ENCODE results near the gene C15orf61.

C15orf61 gene

GRCh38 chr15:67521029-67521782 is at the start of gene C15orf61:
C15orf61 (plus strand) TSS chr15:67521131; CDS start chr15:67521249, 118 bp downstream.
- DNase-seq = peak; percentile 87

- no peak for DNase-seq
Measured at GRCh38 chr15:67472957-67473356, 48.0 kb upstream of the C15orf61 start.

- DNase-seq = no peak
Measured at GRCh38 chr15:67474405-67475110, 46.4 kb upstream of the C15orf61 start.

GRCh38 chr15:67479781-67480505 is 41.0 kb upstream of the C15orf61 start:
- no peak for DNase-seq

GRCh38 chr15:67480741-67481140 is 40.2 kb upstream of the C15orf61 start:
- DNase-seq = no peak

GRCh38 chr15:67481680-67482079 is 39.3 kb upstream of the C15orf61 start:
- no peak for DNase-seq

- DNase-seq = no peak
Measured at GRCh38 chr15:67495585-67495984, 25.3 kb upstream of the C15orf61 start.

- DNase-seq = no peak
Measured at GRCh38 chr15:67501177-67501835, 19.6 kb upstream of the C15orf61 start.

- no peak for DNase-seq
Measured at GRCh38 chr15:67501836-67502461, 19.0 kb upstream of the C15orf61 start.

- no peak for DNase-seq
Measured at GRCh38 chr15:67504056-67504455, 16.9 kb upstream of the C15orf61 start.

- DNase-seq = no peak
Measured at GRCh38 chr15:67504796-67505195, 16.1 kb upstream of the C15orf61 start.

- no peak for DNase-seq
Measured at GRCh38 chr15:67505675-67506572, 15.0 kb upstream of the C15orf61 start.

GRCh38 chr15:67506775-67507747 is 13.9 kb upstream of the C15orf61 start:
- no peak for DNase-seq

GRCh38 chr15:67508407-67508806 is 12.5 kb upstream of the C15orf61 start:
- no peak for DNase-seq

- DNase-seq = no peak
Measured at GRCh38 chr15:67509918-67510317, 11.0 kb upstream of the C15orf61 start.

GRCh38 chr15:67510597-67511190 is 10.2 kb upstream of the C15orf61 start:
- no peak for DNase-seq

- DNase-seq = no peak
Measured at GRCh38 chr15:67511606-67512005, 9.3 kb upstream of the C15orf61 start.

GRCh38 chr15:67512140-67512539 is 8.8 kb upstream of the C15orf61 start:
- no peak for DNase-seq

- DNase-seq = no peak
Measured at GRCh38 chr15:67512933-67513714, 7.8 kb upstream of the C15orf61 start.
